H1 (cell line): Measurements from ENCODE around the gene CNOT2.

Experiments
- BCL11A ChIP-seq, 2 experiments: IDR thresholded peaks; one replicate each; pipeline ENCODE4 v1.6.1; 2011; ENCODE audit warnings: low read depth in 2 of 2, low read length in 2 of 2, mild to moderate bottlenecking in 2 of 2
- CBX5 ChIP-seq: fragments of 300-800, 300-1000 bp; sonication (generic); IDR thresholded peaks from 2 replicates; pipeline ENCODE4 v1.7.1; 2016; ENCODE audit warnings: antibody characterized with exemption, low read length, low read depth
- EZH2 ChIP-seq: fragments of 200-600 bp; sonication (generic); IDR thresholded peaks from 2 replicates; pipeline ENCODE4 v1.7.1; 2012; ENCODE audit warnings: low read depth, mild to moderate bottlenecking, moderate library complexity, low read length, inconsistent platforms; ENCODE audit not compliant: severe bottlenecking
- GTF2F1 ChIP-seq: IDR thresholded peaks from 2 replicates; pipeline ENCODE4 v1.6.1; 2012; ENCODE audit warnings: low read depth, low read length, improper control_type of control experiment, borderline replicate concordance
- MAFK ChIP-seq: IDR thresholded peaks from 2 replicates; pipeline ENCODE4 v1.6.1; 2012; ENCODE audit warnings: low read depth, mild to moderate bottlenecking, improper control_type of control experiment, low read length
- POLR2A ChIP-seq, 2 experiments: IDR thresholded peaks; 1 replicate in 1 of 2; 2 replicates in 1 of 2; pipeline ENCODE4 v1.6.1; 2011; ENCODE audit warnings: low read depth in 2 of 2, low read length in 2 of 2, mild to moderate bottlenecking in 2 of 2; ENCODE audit errors: control extremely low read depth in 1 of 2

- TF ChIP-seq EZH2 (no peak), GTF2F1 (no peak), BCL11A (IDR thresholded peaks at IDR 0.05; ENCODE audit: low read depth in 2 of 2, low read length in 2 of 2) (no peak), POLR2A (IDR thresholded peaks at IDR 0.05; ENCODE audit: control extremely low read depth in 1 of 2, low read depth in 2 of 2, low read length in 2 of 2) (no peak), MAFK (no peak), CBX5 (no peak)
These were observed 159.4 kb downstream of the CNOT2 start for GRCh38 chr12:70402597-70402996.
